ENCODE data around the gene OSR1.

Gene OSR1

DNA sequence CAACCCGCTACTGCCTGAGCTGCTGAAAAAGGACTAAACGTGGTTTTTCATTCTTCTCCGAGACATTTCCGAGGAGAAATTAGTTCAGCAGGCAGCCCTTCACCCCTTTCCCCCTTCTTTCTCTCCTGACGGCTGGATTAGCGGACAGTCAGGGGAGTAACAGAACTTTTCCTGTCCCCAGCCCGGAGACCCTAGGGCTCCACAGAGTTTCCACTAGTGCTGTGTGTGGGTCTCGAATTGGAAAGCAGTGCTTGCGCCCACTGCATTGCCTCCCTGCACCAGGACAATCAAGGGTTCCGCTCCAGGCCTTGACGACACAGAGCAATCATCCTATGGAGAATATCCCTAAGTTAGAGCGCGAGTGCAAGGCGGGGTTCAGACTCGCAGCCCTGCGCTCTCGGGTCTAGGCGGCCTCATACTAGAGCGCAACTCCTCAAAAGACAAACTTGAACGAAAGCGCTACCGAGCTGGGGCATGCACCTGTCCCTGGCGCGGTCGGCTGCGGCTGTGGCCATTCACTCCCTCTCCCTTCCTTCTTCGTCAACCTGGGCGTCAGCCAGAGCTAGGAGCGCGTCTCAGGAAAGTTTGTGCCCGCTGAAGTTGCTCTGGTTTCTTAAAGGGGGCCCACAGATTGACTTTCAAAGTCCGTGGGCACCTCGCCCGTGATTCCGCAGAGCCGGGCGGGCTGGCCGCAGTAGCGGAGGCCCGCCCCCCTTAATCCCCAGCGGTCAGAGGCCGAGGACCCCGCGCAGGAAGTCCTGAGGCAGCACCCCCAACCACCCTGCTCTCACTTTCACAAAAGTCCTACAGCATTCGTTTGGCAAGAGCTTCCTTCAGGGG, 801 bp downstream of the OSR1 start:
- peaks cover 60% of the 10 kb centered on the region for H3K4me1 Mint-ChIP-seq
- H3K27ac Mint-ChIP-seq = peak overlapping the region; percentile 37 to 86 (median 80)
- no peaks in the 10 kb centered on the region for H3K9me3 Mint-ChIP-seq
- H3K36me3 Mint-ChIP-seq (ENCODE audit: low read depth) = peaks cover 37% of the 10 kb centered on the region
- H3K4me3 Mint-ChIP-seq = peak overlapping the region; percentile 91 to 93 (median 91)
- TF ChIP-seq, protein P1, sequence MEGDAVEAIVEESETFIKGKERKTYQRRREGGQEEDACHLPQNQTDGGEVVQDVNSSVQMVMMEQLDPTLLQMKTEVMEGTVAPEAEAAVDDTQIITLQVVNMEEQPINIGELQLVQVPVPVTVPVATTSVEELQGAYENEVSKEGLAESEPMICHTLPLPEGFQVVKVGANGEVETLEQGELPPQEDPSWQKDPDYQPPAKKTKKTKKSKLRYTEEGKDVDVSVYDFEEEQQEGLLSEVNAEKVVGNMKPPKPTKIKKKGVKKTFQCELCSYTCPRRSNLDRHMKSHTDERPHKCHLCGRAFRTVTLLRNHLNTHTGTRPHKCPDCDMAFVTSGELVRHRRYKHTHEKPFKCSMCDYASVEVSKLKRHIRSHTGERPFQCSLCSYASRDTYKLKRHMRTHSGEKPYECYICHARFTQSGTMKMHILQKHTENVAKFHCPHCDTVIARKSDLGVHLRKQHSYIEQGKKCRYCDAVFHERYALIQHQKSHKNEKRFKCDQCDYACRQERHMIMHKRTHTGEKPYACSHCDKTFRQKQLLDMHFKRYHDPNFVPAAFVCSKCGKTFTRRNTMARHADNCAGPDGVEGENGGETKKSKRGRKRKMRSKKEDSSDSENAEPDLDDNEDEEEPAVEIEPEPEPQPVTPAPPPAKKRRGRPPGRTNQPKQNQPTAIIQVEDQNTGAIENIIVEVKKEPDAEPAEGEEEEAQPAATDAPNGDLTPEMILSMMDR (IDR thresholded peaks at IDR 0.05; ENCODE audit: unreplicated experiment in 3 of 3) = no peak
- H3K27me3 Mint-ChIP-seq (ENCODE audit: low read depth) = peaks cover 99% of the 10 kb centered on the region

DNA sequence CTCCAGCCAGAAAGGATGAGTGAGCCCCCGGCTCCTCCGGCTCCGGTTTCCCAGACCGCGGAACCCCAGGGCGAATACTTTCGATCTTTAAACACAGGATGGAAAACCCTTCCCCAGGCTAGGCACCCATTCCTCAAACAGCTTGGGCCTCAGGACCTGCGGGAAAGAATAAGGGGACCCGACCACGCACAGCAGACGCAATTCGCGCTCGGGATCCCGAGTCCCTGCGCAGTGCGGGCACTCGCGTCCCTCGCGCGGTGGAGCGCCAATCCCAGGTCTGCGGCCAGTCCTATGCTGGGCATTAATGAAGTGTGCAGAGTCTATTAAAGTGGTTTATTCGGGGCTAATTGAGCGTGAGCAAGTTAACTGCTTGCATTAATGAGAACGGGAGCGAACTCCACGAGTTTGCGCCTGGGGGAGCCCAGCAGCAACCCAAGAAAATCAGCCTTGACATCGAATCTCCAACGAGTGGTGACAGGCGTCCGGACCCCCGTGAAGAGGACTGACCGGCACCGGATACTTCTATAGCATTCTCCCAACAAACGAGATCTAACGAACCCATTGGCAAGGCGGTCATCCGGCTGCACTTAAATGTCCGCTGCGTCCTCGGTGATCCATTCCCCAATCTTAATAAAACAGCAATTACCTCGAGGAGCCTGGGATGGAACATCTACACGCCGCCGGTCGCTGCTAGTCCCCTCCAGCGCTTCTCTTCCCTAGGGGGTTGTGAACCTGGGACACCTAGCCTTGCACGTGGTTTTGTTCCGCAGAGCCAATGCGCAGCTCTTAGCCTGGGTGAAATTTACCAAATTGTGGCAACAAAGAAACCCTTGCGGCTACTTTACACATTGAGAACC, 1.6 kb downstream of the OSR1 start:
- H3K9me3 Mint-ChIP-seq = no peaks in the 10 kb centered on the region
- H3K27ac Mint-ChIP-seq = peak overlapping the region; percentile 37 to 86 (median 80)
- peaks cover 60% of the 10 kb centered on the region for H3K4me1 Mint-ChIP-seq
- H3K4me3 Mint-ChIP-seq = peak overlapping the region; percentile 91 to 93 (median 91)
- TF ChIP-seq, protein P1 (IDR thresholded peaks at IDR 0.05; ENCODE audit: unreplicated experiment in 3 of 3) = no peak
- H3K36me3 Mint-ChIP-seq (ENCODE audit: low read depth) = peaks cover 46% of the 10 kb centered on the region
- H3K27me3 Mint-ChIP-seq (ENCODE audit: low read depth) = peaks cover 99% of the 10 kb centered on the region

DNA sequence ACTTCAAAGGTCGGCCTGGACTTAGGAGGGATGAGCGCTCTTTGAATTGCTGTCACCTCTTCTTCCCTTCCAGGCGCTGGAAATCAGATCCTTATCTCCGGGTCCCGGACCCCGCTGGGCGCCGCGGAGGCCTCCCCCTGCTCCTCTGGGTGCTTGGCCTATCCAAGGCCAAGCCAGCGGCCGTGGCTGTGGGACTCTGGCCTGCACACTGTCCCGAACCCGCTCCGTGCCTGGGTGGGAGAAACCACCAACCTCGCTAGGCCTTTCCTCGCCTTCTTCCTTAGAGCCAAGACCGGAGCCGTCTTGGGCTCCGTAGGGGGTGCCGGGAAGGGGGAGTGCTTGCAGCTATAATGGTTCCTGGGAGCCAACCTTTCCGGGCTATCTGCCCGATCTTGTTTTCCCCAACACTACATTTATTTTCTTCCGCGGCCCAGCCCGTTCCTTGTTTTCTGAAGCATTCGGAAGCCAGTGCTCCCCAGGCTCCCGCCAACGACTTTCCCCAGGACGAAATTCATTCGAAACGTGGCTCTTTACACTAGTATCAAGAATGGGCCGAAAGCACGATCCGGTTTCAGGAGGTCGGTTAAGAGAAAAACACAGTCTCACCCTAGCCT, 2.4 kb downstream of the OSR1 start:
- Mint-ChIP-seq H3K9me3 (no peaks in the 10 kb centered on the region), H3K4me3 (peak overlapping the region; percentile 91 to 93 (median 91)), H3K4me1 (peaks cover 61% of the 10 kb centered on the region), H3K27me3 (ENCODE audit: low read depth) (peaks cover 99% of the 10 kb centered on the region), H3K36me3 (ENCODE audit: low read depth) (peaks cover 49% of the 10 kb centered on the region), H3K27ac (peak overlapping the region; percentile 37 to 86 (median 80))
- TF ChIP-seq, protein P1 (IDR thresholded peaks at IDR 0.05; ENCODE audit: unreplicated experiment in 3 of 3) = no peak

DNA sequence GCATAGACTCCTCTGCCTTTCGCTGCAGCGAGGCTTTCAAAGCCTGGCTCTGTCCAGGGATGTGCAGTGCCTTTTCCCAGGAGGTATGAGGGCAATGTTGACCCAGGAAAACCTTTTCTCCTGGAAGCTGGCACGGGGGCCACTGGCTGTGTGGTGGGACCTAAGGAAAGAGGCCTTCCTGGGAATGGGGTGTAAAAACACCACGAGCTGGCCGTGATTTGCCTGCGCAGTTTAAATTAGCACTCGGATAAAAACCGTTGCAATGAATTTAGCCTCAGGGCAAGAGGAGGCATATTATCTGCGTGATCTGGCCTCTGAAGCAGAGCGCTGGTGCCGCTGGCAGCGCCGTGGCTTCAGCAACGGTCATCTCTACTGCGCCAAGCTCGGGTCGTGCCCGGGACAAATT, 3.0 kb downstream of the OSR1 start:
- H3K27me3 Mint-ChIP-seq (ENCODE audit: low read depth) = peaks cover 99% of the 10 kb centered on the region
- TF ChIP-seq, protein P1 (IDR thresholded peaks at IDR 0.05; ENCODE audit: unreplicated experiment in 3 of 3) = no peak
- peak overlapping the region; percentile 37 to 87 (median 55) for H3K27ac Mint-ChIP-seq
- H3K4me1 Mint-ChIP-seq = peaks cover 62% of the 10 kb centered on the region
- H3K36me3 Mint-ChIP-seq (ENCODE audit: low read depth) = peaks cover 52% of the 10 kb centered on the region
- peak overlapping the region; percentile 91 to 93 (median 91) for H3K4me3 Mint-ChIP-seq
- H3K9me3 Mint-ChIP-seq = no peaks in the 10 kb centered on the region

DNA sequence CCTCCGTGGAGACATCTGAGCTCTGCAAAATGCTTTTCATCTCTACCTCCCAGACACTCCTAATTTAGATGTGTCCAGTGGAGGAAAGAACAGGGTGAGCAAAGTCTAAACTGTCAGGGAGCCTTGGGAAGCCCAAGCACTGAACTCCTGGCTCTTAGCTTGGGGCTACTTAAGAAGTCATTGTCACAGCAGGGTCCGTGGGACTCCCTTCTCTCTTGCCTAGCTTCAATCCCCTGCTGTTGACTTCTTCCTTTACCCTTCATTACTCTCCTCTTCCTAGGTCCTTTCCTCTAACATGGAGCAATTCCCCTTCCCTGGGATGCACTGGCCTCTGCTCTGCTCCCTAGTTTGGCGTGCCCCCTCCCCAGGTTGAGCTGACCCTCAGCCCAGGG, 3.4 kb downstream of the OSR1 start:
- H3K27ac Mint-ChIP-seq = peak overlapping the region in 2 of 3 experiments; percentile 37 to 87
- peaks cover 95% of the 10 kb centered on the region for H3K27me3 Mint-ChIP-seq (ENCODE audit: low read depth)
- no peaks in the 10 kb centered on the region for H3K9me3 Mint-ChIP-seq
- TF ChIP-seq, protein P1 (IDR thresholded peaks at IDR 0.05; ENCODE audit: unreplicated experiment in 3 of 3) = no peak
- H3K36me3 Mint-ChIP-seq (ENCODE audit: low read depth) = peaks cover 52% of the 10 kb centered on the region
- H3K4me1 Mint-ChIP-seq = peaks cover 58% of the 10 kb centered on the region
- peak overlapping the region; percentile 91 to 93 (median 91) for H3K4me3 Mint-ChIP-seq

Data from nephron (organoid).